K562 (cell line): ENCODE measurements around the gene PATL1. TPM values are rescaled to one million over a fixed set of nuclear protein-coding genes. Genes with fewer than 3 reads are reported as not detected.
A peak's percentile ranks its signal among the peaks of the same experiment; 100 is the strongest.

ENCODE experiments used
- CLOCK ChIP-seq: fragments of 250-450 bp; sonication (Bioruptor Pico); IDR thresholded peaks from 2 replicates; pipeline ENCODE4 v1.4.0; 2020; ENCODE audit warnings: mild to moderate bottlenecking, moderate library complexity, borderline replicate concordance
- DDX20 ChIP-seq: fragments of 450-650 bp; IDR thresholded peaks from 2 replicates; pipeline ENCODE4 v1.6.1; 2016; ENCODE audit warnings: missing genetic modification characterization, low read depth, mild to moderate bottlenecking, missing compliant biosample characterization, moderate library complexity
- EP400 ChIP-seq: fragments of 450-650 bp; IDR thresholded peaks from 2 replicates; pipeline ENCODE4 v1.6.1; 2017; ENCODE audit warnings: antibody characterized with exemption, mild to moderate bottlenecking, moderate library complexity
- ETS2 ChIP-seq: IDR thresholded peaks from 2 replicates; pipeline ENCODE4 v1.6.1; 2016; ENCODE audit warnings: borderline replicate concordance, missing genetic modification characterization, mild to moderate bottlenecking, moderate library complexity, missing compliant biosample characterization; ENCODE audit not compliant: poor library complexity, severe bottlenecking
- HDAC1 ChIP-seq, 2 experiments: fragments of 450-650 bp; IDR thresholded peaks; 2 replicates each; pipeline ENCODE4 v1.6.1; 2016 to 2017; ENCODE audit warnings: inconsistent platforms in 1 of 2, mild to moderate bottlenecking in 1 of 2, moderate library complexity in 1 of 2
- HDAC8 ChIP-seq: fragments of 450-650 bp; IDR thresholded peaks from 2 replicates; pipeline ENCODE4 v1.6.1; 2016; ENCODE audit warnings: mild to moderate bottlenecking, missing genetic modification characterization, moderate library complexity, missing compliant biosample characterization
- HEY1 ChIP-seq: fragments of 250-450 bp; sonication (Bioruptor Pico); IDR thresholded peaks from 2 replicates; pipeline ENCODE4 v1.5.0; 2020; ENCODE audit warnings: mild to moderate bottlenecking, moderate library complexity, borderline replicate concordance
- LEF1 ChIP-seq: fragments of 450-650 bp; IDR thresholded peaks from 2 replicates; pipeline ENCODE4 v1.6.1; 2016; ENCODE audit warnings: mild to moderate bottlenecking
- MAX ChIP-seq: sonication (generic); formaldehyde crosslinking; IDR thresholded peaks from 2 replicates; pipeline ENCODE4 v1.9.0; 2022; ENCODE audit warnings: mild to moderate bottlenecking, missing genetic modification reagents
- MBD2 ChIP-seq: sonication (generic); IDR thresholded peaks from 2 replicates; pipeline ENCODE4 v1.6.1; 2016; ENCODE audit warnings: low read depth, borderline replicate concordance
- MEIS2 ChIP-seq: fragments of 450-650 bp; IDR thresholded peaks from 2 replicates; pipeline ENCODE4 v1.6.1; 2014; ENCODE audit warnings: mild to moderate bottlenecking; ENCODE audit not compliant: partially characterized antibody
- MLLT1 ChIP-seq, 2 experiments: fragments of 450-650 bp; IDR thresholded peaks; 2 replicates each; pipeline ENCODE4 v1.6.1; 2016
- NFYB ChIP-seq: IDR thresholded peaks from 2 replicates; pipeline ENCODE4 v1.6.1; 2011; ENCODE audit warnings: mild to moderate bottlenecking, moderate library complexity; ENCODE audit not compliant: insufficient read length; ENCODE audit errors: extremely low read depth
- POLR2H ChIP-seq: IDR thresholded peaks from 2 replicates; pipeline ENCODE4 v1.6.1; 2016; ENCODE audit warnings: missing genetic modification characterization, low read depth, mild to moderate bottlenecking, control low read depth, missing compliant biosample characterization, moderate library complexity
- RFX5 ChIP-seq: IDR thresholded peaks from 2 replicates; pipeline ENCODE4 v1.6.1; 2011; ENCODE audit warnings: low read depth, mild to moderate bottlenecking, improper control_type of control experiment, low read length
- SRF ChIP-seq, 2 experiments: fragments of 250-450, 450-650 bp in 1 of 2; sonication (Bioruptor Pico) in 1 of 2; sonication (generic) in 1 of 2; formaldehyde crosslinking; IDR thresholded peaks; 2 replicates each; pipeline versions ENCODE4 v1.5.0 to v1.5.1; 2020 to 2022; ENCODE audit warnings: mild to moderate bottlenecking in 1 of 2, missing genetic modification reagents in 1 of 2
- TAF1 ChIP-seq: IDR thresholded peaks from 2 replicates; pipeline ENCODE4 v1.6.1; 2011; ENCODE audit warnings: mild to moderate bottlenecking, low read length, moderate library complexity; ENCODE audit not compliant: insufficient read depth, control insufficient read depth, severe bottlenecking; ENCODE audit errors: extremely low read depth
- U2AF1 ChIP-seq: fragments of 200-400 bp; formaldehyde crosslinking; optimal IDR thresholded peaks from 2 replicates; pipeline ENCODE3; 2017; ENCODE audit warnings: mild to moderate bottlenecking, low read depth, low read length, moderate library complexity
- ZC3H8 ChIP-seq: fragments of 450-650 bp; IDR thresholded peaks from 2 replicates; pipeline ENCODE4 v1.6.1; 2017
- ZNF12 ChIP-seq: sonication (generic); formaldehyde crosslinking; IDR thresholded peaks from 2 replicates; pipeline ENCODE4 v1.4.0; 2020; ENCODE audit warnings: mild to moderate bottlenecking, missing genetic modification reagents
- ZNF174 ChIP-seq: fragments of 250-450 bp; sonication (Bioruptor Pico); IDR thresholded peaks from 2 replicates; pipeline ENCODE4 v1.4.0; 2020; ENCODE audit warnings: mild to moderate bottlenecking
- ZNF280A ChIP-seq: fragments of 450-650 bp; IDR thresholded peaks from 2 replicates; pipeline ENCODE4 v1.6.1; 2018; ENCODE audit warnings: mild to moderate bottlenecking, low read depth; ENCODE audit not compliant: partially characterized antibody
- polyA plus RNA-seq, 8 experiments: library from polyadenylated mRNA; depleted of rRNA in 4 of 8; stranded (reverse) in 5 of 8; unstranded in 3 of 8; fragments of >200 nt; fragmentation: Nextera tagmentation in 2 of 8; fragmentation: Illumina TruSeq in 1 of 8; extraction: Ambion mirVana in 2 of 8; extraction: Trizol in 1 of 8; gene quantifications; 2 replicates each; pipeline versions ENCODE4 v1.2.1 to v1.2.3, GENCODE V29; 2011 to 2014; ENCODE audit warnings: inconsistent platforms in 1 of 8, missing spikeins in 1 of 8
- total RNA-seq, 7 experiments: library from RNA; depleted of rRNA in 6 of 7; stranded (reverse); fragments of >200 nt in 6 of 7; fragmentation: Illumina TruSeq in 2 of 7; extraction: Trizol in 2 of 7; gene quantifications; 2 replicates each; pipeline versions ENCODE4 v1.2.1 to v1.2.3, GENCODE V29; 2011 to 2021; ENCODE audit warnings: low replicate concordance in 1 of 7

PATL1 gene
- total and polyA plus RNA-seq, 9 of the 15 experiments (the other 6 are each of a cell fraction or from before 2014, with no cell fraction given): 3.2 to 48.0 (median 16.4) TPM

DNA sequence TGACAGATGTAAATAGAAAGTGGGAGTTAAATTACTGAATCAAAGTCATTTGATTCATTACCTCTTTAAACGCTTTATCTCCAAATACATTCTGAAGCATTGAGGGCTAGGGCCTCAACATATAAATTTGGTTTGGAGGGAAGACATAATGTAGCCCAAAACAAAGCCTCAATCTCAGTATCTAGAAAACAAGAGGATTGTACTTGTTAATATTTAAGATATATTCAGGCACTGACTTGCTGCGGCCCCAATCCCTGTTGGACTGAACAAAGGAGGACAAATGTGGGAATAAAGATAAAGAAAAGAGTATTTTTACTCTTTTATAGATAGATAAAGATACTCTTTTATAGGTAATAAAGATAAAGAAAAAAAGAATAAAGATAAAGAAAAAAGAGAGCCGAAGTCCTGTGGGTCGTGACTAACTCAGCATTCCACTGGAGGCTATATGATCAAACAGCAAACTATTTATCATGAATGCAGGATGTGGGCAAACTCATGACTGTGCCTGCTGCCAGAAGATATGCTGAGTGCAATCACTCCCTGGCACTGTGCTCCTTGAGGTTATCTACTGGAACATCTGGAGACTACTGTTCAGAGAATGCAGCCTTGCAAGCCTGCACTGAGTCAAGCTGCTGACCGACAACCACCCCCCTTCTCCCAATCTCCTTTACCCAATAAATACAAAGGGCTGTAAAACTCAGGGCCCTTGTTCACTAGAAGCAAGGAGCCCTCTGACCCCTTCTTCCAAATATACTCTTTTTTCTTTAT is 37.9 kb upstream of the PATL1 start (continued):
- TF ChIP-seq MEIS2: peak; percentile 82
- no peak for TF ChIP-seq U2AF1
- peak; percentile 42 for TF ChIP-seq EP400
- TF ChIP-seq HEY1: peak; percentile 89
- TF ChIP-seq NFYB: no peak
- TF ChIP-seq ETS2 (tag): no peak
- TF ChIP-seq POLR2H: no peak
- 0 out of 2 replicates have a peak, but pooled peaks have one; percentile 38 for TF ChIP-seq ZC3H8
- no peak for TF ChIP-seq RFX5
- TF ChIP-seq MBD2: peak; percentile 72; the same call in 1 of the 2 replicates
- no peak for TF ChIP-seq ZNF280A
- peak; percentile 16 for TF ChIP-seq TAF1
- TF ChIP-seq ZNF12 (CRISPR knock-in tag): no peak
- peak in 1 of 2 experiments; percentile 84; a peak in 2 of 4 replicates for TF ChIP-seq MLLT1 (IDR thresholded peaks at IDR 0.05)
- TF ChIP-seq SRF (CRISPR knock-in tag; IDR thresholded peaks at IDR 0.05): no peak
- peak; percentile 84 for TF ChIP-seq LEF1
- no peak for TF ChIP-seq CLOCK (CRISPR knock-in tag)
- no peak for TF ChIP-seq DDX20 (tag)
- peak; percentile 18 to 95; a peak in 3 of 4 replicates for TF ChIP-seq HDAC1 (IDR thresholded peaks at IDR 0.05)
- TF ChIP-seq MAX (CRISPR knock-in tag): peak; percentile 49
- peak; percentile 40; the same call in 1 of the 2 replicates for TF ChIP-seq HDAC8 (tag)
- no peak for TF ChIP-seq ZNF174 (CRISPR knock-in tag)
